ENCODE data around the gene GNB2.

Gene GNB2

GRCh38 chr7:100670074-100670473 is 3.5 kb upstream of the GNB2 start:
- TF ChIP-seq CTCF (IDR thresholded peaks at IDR 0.05), result no peak
- DNase-seq, result no peak
- H3K27ac ChIP-seq, result no peak overlapping the region
- intact Hi-C loops (cut with DNase I; ENCODE audit: low total_unique reads), result loop anchor here (10.0 kb wide), 1 partner anchor 195 kb away; the partner anchor contains the start of gene TSC22D4
- H3K4me1 ChIP-seq, result peaks cover 0 to 18% (median 2%) of the 10 kb centered on the region in 4 donors
- no peaks in the 10 kb centered on the region for H3K36me3 ChIP-seq
- no peak overlapping the region for H3K4me3 ChIP-seq
- no peaks in the 10 kb centered on the region for H3K9me3 ChIP-seq
- H3K27me3 ChIP-seq, result no peaks in the 10 kb centered on the region

GRCh38 chr7:100671353-100672327 is 1.9 kb upstream of the GNB2 start:
- H3K27me3 ChIP-seq, result no peaks in the 10 kb centered on the region
- DNase-seq, result no peak
- peaks cover 2 to 5% (median 4%) of the 10 kb centered on the region in 3 donors for H3K36me3 ChIP-seq
- no peak overlapping the region for H3K4me3 ChIP-seq
- no peak for TF ChIP-seq CTCF (IDR thresholded peaks at IDR 0.05)
- no peaks in the 10 kb centered on the region for H3K9me3 ChIP-seq
- intact Hi-C loops (cut with DNase I; ENCODE audit: low total_unique reads), result loop anchor here (10.0 kb wide), 1 partner anchor 197 kb away; the partner anchor contains the start of gene TSC22D4
- H3K4me1 ChIP-seq, result peaks cover 0 to 27% (median 10%) of the 10 kb centered on the region in 4 donors
- H3K27ac ChIP-seq, result no peak overlapping the region

- peaks cover 25 to 28% (median 27%) of the 10 kb centered on the region in 3 donors for H3K36me3 ChIP-seq
- DNase-seq, result peak; percentile 72 to 81
Observed at GRCh38 chr7:100673942-100674410, 436 bp downstream of the GNB2 start.

GRCh38 chr7:100674411-100675104 is 1.0 kb downstream of the GNB2 start:
- intact Hi-C loops (cut with DNase I; ENCODE audit: low total_unique reads), result loop anchor here (5.0 to 10.0 kb wide), 2 partner anchors 87 to 200 kb away; partner anchors contain the start of genes FBXO24, LRCH4 and TSC22D4
- Histone ChIP-seq H3K9me3 (no peaks in the 10 kb centered on the region), H3K36me3 (peaks cover 29 to 34% (median 33%) of the 10 kb centered on the region in 3 donors)

More at GRCh38 chr7:100673942-100674410, 436 bp downstream of the GNB2 start:
- peak overlapping the region; percentile 98 to 99 for H3K4me3 ChIP-seq
- H3K9me3 ChIP-seq, result no peaks in the 10 kb centered on the region
- intact Hi-C loops (cut with DNase I; ENCODE audit: low total_unique reads), result loop anchor here (10.0 kb wide), 1 partner anchor 199 kb away; the partner anchor contains the start of gene TSC22D4
- peak overlapping the region; percentile 99 to 100 for H3K27ac ChIP-seq
- H3K27me3 ChIP-seq, result no peaks in the 10 kb centered on the region
- H3K4me1 ChIP-seq, result peaks cover 0 to 27% (median 11%) of the 10 kb centered on the region in 4 donors
- TF ChIP-seq CTCF (IDR thresholded peaks at IDR 0.05), result no peak

More at GRCh38 chr7:100674411-100675104, 1.0 kb downstream of the GNB2 start:
- H3K4me3 ChIP-seq, result peak overlapping the region; percentile 98 to 99
- peak overlapping the region; percentile 99 to 100 for H3K27ac ChIP-seq
- no peak for TF ChIP-seq CTCF (IDR thresholded peaks at IDR 0.05)
- peak in 1 of 2 donors; percentile 76 for DNase-seq
- no peaks in the 10 kb centered on the region for H3K27me3 ChIP-seq
- peaks cover 0 to 31% (median 12%) of the 10 kb centered on the region in 4 donors for H3K4me1 ChIP-seq

Measured in tibial artery (tissue), 4 donors.